Cerebellar cortex (tissue), 1 donor: ENCODE measurements around the gene PVALB.
A peak's percentile ranks its signal among the peaks of the same experiment; 100 is the strongest.

Experiments
- DNase-seq: peaks from one replicate; pipeline ENCODE4 v3.0.0-alpha.2; 2015; ENCODE audit warnings: low spot score

The PVALB gene

GRCh38 chr22:36816636-36817524 lies at the start of gene PVALB:
PVALB (minus strand) TSS chr22:36817035; CDS start chr22:36817005, 30 bp downstream.
- DNase-seq: no peak

DNA sequence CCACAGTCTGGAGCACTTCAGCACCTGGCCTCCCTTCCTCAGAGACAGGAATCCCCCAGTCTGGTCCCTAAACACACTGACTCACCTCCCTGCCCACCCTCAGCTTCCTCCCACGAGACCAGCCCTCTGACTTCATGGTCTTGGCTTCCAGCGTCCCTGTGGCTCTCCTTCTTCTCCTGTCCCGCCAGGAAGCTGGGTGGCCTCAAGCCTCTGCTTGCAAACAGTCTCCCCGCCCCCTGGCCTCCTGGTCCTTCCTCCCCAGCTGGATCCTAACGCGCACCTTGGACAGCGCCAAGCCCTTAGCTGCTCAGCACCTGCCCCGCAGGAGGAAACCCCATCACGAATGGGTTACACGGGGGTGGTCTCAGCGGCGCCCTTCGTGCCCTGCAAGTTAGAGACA lies 48.5 kb upstream of the PVALB start:
- DNase-seq: no peak

DNA sequence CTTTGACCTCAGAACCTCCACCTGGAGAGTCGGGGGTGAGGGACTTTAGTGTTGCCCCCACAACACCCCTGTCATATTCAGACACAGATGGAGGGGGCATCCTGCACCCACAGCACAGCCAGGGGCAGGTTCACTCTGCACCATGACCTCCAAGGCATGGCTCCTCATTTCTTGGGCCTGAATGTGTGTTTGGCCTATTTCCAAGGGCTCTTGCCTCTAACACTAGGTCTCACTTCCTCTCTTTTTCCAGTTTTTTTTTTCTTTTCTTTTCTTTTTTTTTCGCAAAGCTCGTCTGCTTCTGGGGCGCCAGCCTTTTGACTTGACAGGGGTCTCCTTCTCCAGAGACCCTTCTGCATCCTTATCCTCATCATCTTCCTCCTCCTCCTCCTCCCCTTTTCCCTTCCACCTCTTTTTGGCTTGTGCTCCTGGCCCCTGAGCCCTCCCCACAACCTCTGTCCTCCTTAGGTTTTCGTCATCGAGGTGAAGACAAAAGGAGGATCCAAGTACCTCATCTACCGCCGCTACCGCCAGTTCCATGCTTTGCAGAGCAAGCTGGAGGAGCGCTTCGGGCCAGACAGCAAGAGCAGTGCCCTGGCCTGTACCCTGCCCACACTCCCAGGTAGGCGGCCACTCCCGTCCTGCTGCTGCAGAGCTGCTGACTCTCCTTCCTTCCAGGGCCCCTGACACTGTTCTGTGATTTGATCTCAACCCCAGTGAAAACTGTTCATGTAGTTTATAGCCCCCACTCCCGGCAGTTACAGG lies 47.8 kb upstream of the PVALB start:
- DNase-seq: no peak

- DNase-seq: no peak
These were observed 47.1 kb upstream of the PVALB start for GRCh38 chr22:36863979-36864378.

- DNase-seq: no peak
These were observed 46.4 kb upstream of the PVALB start for GRCh38 chr22:36863281-36863680.

- DNase-seq: no peak
These were observed 45.7 kb upstream of the PVALB start for GRCh38 chr22:36862251-36863242.

- DNase-seq: no peak
These were observed 44.2 kb upstream of the PVALB start, which contains the start of gene NCF4 for GRCh38 chr22:36860821-36861659. NCF4 (plus strand) TSS chr22:36861006; CDS start chr22:36861172, 166 bp downstream.

DNA sequence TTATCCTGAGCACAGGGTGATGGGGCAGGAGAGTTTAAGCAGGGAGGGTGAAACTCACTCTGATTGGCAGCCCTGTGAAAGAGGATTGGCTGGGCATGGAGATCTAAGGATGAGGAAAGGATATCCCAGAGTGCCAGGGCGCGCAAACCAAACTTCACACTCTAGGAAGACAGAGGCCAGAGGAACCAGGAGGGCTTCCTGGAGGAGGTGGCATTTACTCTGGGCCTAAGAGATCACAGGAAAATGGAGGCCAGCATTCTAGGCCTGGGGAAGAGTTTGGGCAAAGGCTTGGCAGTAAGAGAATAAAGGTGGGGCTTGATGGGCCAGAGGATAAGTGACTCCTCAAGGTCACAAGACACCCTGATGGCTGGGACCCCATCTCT lies 43.6 kb upstream of the PVALB start:
- no peak for DNase-seq

DNA sequence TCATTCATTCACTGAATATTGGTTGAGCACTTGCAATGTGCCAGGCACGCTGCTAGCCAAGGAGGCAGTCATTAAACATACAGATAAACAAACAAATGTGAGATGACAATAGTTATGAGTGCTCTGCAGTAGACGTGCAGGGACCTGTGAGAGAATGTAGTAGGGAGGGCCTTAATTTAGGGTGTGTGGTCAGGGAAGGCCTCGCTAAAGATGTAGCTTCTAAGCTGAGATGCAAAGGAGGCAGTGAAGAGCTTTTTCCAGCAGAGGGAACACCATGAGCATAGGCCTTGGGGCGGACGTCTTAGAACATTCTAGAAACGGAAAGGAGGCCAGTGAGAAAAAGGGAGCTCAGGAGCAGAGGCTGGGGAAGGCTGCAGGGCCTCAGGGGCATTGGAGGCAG lies 43.2 kb upstream of the PVALB start:
- no peak for DNase-seq

DNA sequence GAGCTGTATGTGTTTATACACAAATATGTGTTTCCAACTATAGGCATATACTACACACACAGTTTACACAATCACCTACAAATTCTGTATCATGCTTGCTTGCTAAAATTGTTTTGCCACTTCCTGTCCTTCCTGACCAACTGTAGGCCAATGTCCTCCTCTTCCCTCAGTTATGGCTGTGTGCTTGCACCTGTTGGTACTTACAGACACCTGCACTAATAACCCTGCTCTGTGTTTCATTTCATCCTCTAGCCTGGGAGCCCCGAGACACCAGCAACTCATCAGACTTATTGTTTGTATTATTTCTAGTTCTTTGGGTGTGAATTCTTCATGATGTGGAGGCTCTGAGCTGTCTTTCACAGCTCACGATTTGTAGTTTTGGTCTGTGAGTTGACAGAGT lies 42.1 kb upstream of the PVALB start:
- DNase-seq: no peak

GRCh38 chr22:36858156-36858555 lies 41.3 kb upstream of the PVALB start:
- DNase-seq: no peak

GRCh38 chr22:36856792-36857135 lies 39.9 kb upstream of the PVALB start:
- no peak for DNase-seq

DNA sequence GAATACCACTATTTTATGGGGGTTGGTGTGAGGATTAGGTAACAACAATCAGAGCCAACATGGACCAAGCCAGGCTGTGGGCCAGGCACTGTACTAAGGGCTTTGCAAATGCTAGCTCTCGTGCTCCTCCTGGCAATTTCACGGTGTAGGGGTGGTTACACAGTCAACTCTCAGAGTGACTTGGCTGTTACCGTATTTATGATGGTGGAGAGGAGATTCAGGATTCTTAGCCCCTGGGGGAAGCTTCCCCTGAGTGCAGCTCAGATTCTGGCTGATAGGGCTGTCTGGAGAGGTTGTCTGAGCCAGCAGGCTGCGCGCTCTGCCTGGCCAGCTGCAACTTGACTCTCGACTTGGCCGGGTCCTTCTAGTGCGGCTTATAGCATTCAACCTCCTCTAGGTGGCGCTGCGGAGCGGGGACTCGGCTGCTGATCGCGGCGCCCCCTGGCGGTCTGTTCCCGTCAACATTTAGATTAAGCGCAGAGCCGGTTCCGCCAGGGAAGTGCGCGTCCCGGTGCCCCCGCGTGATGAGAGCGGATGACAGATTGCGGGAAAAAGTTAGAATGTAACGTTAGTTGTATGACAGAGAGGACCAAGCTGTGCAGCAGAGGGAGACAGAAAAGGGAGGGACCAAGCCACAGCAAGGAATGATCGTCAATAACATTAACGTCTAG lies 39.4 kb upstream of the PVALB start:
- DNase-seq: peak; percentile 77

DNA sequence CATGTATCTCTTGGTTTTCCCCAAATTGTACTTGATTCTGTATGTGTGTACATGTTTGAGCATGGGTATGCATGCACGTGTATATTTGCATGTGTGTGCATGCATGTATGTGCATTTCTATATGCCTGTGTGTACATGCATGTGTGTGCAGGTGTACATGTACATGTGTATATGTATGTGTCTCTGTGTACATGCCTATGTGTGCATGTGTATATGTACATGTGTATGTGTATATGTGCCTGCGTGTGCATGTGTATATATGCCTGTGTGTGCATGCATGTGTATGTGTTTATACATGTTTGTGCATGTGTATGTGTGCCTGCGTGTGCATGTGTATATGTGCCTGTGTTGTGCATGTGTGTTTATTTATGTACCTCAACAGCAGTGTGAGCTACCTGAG lies 38.6 kb upstream of the PVALB start:
- no peak for DNase-seq

- peak; percentile 49 for DNase-seq
These were observed 36.7 kb upstream of the PVALB start for GRCh38 chr22:36853407-36854099.

- no peak for DNase-seq
These were observed 35.5 kb upstream of the PVALB start for GRCh38 chr22:36852056-36852973.

DNA sequence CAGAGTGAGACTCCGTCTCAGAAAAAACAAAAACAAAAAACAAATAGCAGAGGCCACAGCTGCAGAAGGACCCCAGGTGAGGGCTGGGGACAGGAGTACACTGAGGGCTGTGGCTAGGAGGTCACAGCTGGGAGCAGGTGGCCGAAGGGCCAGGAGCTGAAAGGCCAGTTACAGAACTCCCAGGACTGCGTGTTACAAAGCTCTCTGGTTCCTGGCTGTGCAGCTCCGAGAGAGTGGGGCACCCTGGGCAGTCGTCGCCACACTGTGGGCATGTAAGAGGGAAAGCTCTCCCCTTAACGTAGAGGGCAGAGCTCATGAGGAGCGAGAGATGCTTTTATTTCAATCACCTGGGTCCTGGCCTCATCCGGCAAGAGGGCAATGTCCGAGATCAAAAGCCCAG lies 33.8 kb upstream of the PVALB start:
- no peak for DNase-seq

- DNase-seq: no peak
These were observed 33.2 kb upstream of the PVALB start for GRCh38 chr22:36850056-36850455.

DNA sequence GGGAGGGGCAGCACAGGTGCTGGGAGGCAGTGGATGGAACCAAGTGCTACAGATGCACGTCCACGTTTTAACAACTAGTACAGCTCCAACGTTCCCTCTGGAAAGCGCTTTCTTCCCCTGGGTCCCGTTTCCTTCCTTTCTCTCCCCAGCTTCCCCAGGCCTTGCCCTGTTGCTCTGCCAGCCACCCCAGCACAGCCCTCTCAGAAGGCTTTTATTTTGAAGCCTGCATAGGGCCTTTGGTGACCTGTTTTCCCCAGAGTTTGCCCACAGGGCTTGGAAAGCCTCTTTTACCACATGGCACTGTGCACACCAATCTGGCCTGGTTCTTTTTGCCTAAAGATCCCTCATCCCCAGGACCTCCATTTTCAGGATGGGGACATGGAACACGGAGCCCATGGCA lies 30.1 kb upstream of the PVALB start:
- peak; percentile 12 for DNase-seq
